Karpas-422 (cell line): Measurements from ENCODE around the gene RPIA. TPM values are rescaled to one million over a fixed set of nuclear protein-coding genes. Genes with fewer than 3 reads are reported as not detected.

ENCODE experiments used
- DNase-seq: peaks from one replicate; pipeline ENCODE4 v3.0.0-alpha.2; 2015
- H2AFZ ChIP-seq: fragments of 200-600 bp; sonication (generic); 2 replicates; pipeline ENCODE4 v1.6.1; 2014; ENCODE audit warnings: antibody characterized with exemption, low read length, mixed read lengths
- H3K27ac ChIP-seq: fragments of 200-600 bp; sonication (generic); 2 replicates; pipeline ENCODE4 v1.5.1; 2014; ENCODE audit warnings: mild to moderate bottlenecking, low read length, moderate library complexity
- H3K27me3 ChIP-seq: fragments of 200-600 bp; sonication (generic); 2 replicates; pipeline ENCODE4 v1.6.1; 2014; ENCODE audit warnings: low read length, mixed read lengths
- H3K36me3 ChIP-seq: fragments of 200-600 bp; sonication (generic); 2 replicates; pipeline ENCODE4 v1.6.1; 2014; ENCODE audit warnings: low read length, mixed read lengths; ENCODE audit not compliant: insufficient read depth
- H3K4me1 ChIP-seq: fragments of 200-600 bp; sonication (generic); 2 replicates; pipeline ENCODE4 v1.6.1; 2014; ENCODE audit warnings: mild to moderate bottlenecking, low read length, mixed read lengths
- H3K4me2 ChIP-seq: fragments of 200-600 bp; sonication (generic); 2 replicates; pipeline ENCODE4 v1.6.1; 2014; ENCODE audit warnings: low read length, low read depth, mild to moderate bottlenecking; ENCODE audit not compliant: poor library complexity, severe bottlenecking
- H3K4me3 ChIP-seq: fragments of 200-600 bp; sonication (generic); 2 replicates; pipeline ENCODE4 v1.5.1; 2014; ENCODE audit warnings: mild to moderate bottlenecking, antibody characterized with exemption, low read length, mixed read lengths
- H3K79me2 ChIP-seq: fragments of 200-600 bp; sonication (generic); 2 replicates; pipeline ENCODE4 v1.6.1; 2014; ENCODE audit warnings: mild to moderate bottlenecking, low read length, mixed read lengths
- H3K9ac ChIP-seq: fragments of 200-600 bp; sonication (generic); 2 replicates; pipeline ENCODE4 v1.6.0; 2014; ENCODE audit warnings: low read length
- H3K9me2 ChIP-seq: fragments of 200-600 bp; sonication (generic), shearing (Covaris generic); replicated peaks from 2 replicates; pipeline ENCODE4 v1.6.0; 2014; ENCODE audit warnings: mild to moderate bottlenecking, low read length, moderate library complexity; ENCODE audit not compliant: insufficient read depth
- H3K9me3 ChIP-seq: fragments of 300-700, 200-600 bp; sonication (generic); 2 replicates; pipeline ENCODE4 v1.6.1; 2014; ENCODE audit warnings: low read length, mixed read lengths
- H4K20me1 ChIP-seq: fragments of 200-600 bp; sonication (generic); 2 replicates; pipeline ENCODE4 v1.6.1; 2014; ENCODE audit warnings: mild to moderate bottlenecking, antibody characterized with exemption, low read length, low read depth; ENCODE audit not compliant: insufficient read depth
- total RNA-seq: library from RNA; depleted of rRNA; stranded (reverse); fragments of >200 nt; shearing (Covaris generic); gene quantifications from 2 replicates; pipeline ENCODE4 v1.2.3, GENCODE V29; 2014; ENCODE audit warnings: low replicate concordance

The RPIA gene
- total RNA-seq, 1 experiment from 2014 or later = 36.4 TPM

- peaks cover 6% of the 10 kb centered on the region for H3K4me1 ChIP-seq
- H3K4me3 ChIP-seq = no peak overlapping the region
- no peak overlapping the region for H2AFZ ChIP-seq
- H3K9me3 ChIP-seq = no peaks in the 10 kb centered on the region
- no peak for DNase-seq
- no peak overlapping the region for H3K9ac ChIP-seq
- no peaks in the 10 kb centered on the region for H3K27me3 ChIP-seq
- no peaks in the 10 kb centered on the region for H3K9me2 ChIP-seq
- H3K4me2 ChIP-seq = no peak overlapping the region
- peaks cover 80% of the 10 kb centered on the region for H3K79me2 ChIP-seq
- H3K36me3 ChIP-seq = peaks cover 13% of the 10 kb centered on the region; the same call in 1 of the 2 replicates
- no peaks in the 10 kb centered on the region for H4K20me1 ChIP-seq
- peak overlapping the region; percentile 39 for H3K27ac ChIP-seq
Measured at GRCh38 chr2:88724643-88725332, 33.3 kb downstream of the RPIA start.

- Histone ChIP-seq H3K4me1 (no peaks in the 10 kb centered on the region), H3K27me3 (no peaks in the 10 kb centered on the region), H3K9me2 (no peaks in the 10 kb centered on the region), H2AFZ (no peak overlapping the region), H3K79me2 (peaks cover 65% of the 10 kb centered on the region), H3K27ac (no peak overlapping the region), H3K4me3 (no peak overlapping the region), H3K9ac (no peak overlapping the region), H3K4me2 (no peak overlapping the region), H4K20me1 (no peaks in the 10 kb centered on the region), H3K36me3 (peaks cover 9% of the 10 kb centered on the region; the same call in 1 of the 2 replicates), H3K9me3 (no peaks in the 10 kb centered on the region)
- DNase-seq = no peak
Measured at GRCh38 chr2:88729061-88729745, 37.7 kb downstream of the RPIA start.

- Histone ChIP-seq H2AFZ (no peak overlapping the region), H3K36me3 (peaks cover 39% of the 10 kb centered on the region), H4K20me1 (no peaks in the 10 kb centered on the region), H3K79me2 (peaks cover 23% of the 10 kb centered on the region), H3K4me3 (no peak overlapping the region), H3K9me2 (no peaks in the 10 kb centered on the region), H3K9me3 (no peaks in the 10 kb centered on the region), H3K4me1 (peaks cover 7% of the 10 kb centered on the region; the same call in 1 of the 2 replicates), H3K27ac (0 out of 2 replicates have a peak overlapping the region, but pooled peaks have one; percentile 1), H3K27me3 (no peaks in the 10 kb centered on the region), H3K9ac (no peak overlapping the region), H3K4me2 (no peak overlapping the region)
- DNase-seq = no peak
Measured at GRCh38 chr2:88733155-88733902, 41.9 kb downstream of the RPIA start.

- Histone ChIP-seq H3K36me3 (peaks cover 33% of the 10 kb centered on the region; the same call in 1 of the 2 replicates), H3K4me3 (no peak overlapping the region), H2AFZ (no peak overlapping the region), H3K27ac (peak overlapping the region; percentile 19; the same call in 1 of the 2 replicates), H3K4me2 (no peak overlapping the region), H3K79me2 (peaks cover 12% of the 10 kb centered on the region; the same call in 1 of the 2 replicates), H3K27me3 (no peaks in the 10 kb centered on the region), H4K20me1 (no peaks in the 10 kb centered on the region), H3K9me3 (no peaks in the 10 kb centered on the region), H3K4me1 (peaks cover 24% of the 10 kb centered on the region), H3K9ac (no peak overlapping the region), H3K9me2 (no peaks in the 10 kb centered on the region)
- no peak for DNase-seq
Measured at GRCh38 chr2:88735133-88735532, 43.7 kb downstream of the RPIA start.

GRCh38 chr2:88735853-88736252 lies 44.4 kb downstream of the RPIA start:
- Histone ChIP-seq H3K9ac (no peak overlapping the region), H3K9me3 (no peaks in the 10 kb centered on the region), H3K27me3 (no peaks in the 10 kb centered on the region), H3K4me3 (no peak overlapping the region), H2AFZ (no peak overlapping the region), H3K27ac (no peak overlapping the region), H4K20me1 (no peaks in the 10 kb centered on the region), H3K4me1 (peaks cover 31% of the 10 kb centered on the region), H3K9me2 (no peaks in the 10 kb centered on the region), H3K36me3 (peaks cover 40% of the 10 kb centered on the region; the same call in 1 of the 2 replicates), H3K4me2 (no peak overlapping the region), H3K79me2 (peaks cover 18% of the 10 kb centered on the region)
- no peak for DNase-seq

GRCh38 chr2:88736437-88736836 lies 45.0 kb downstream of the RPIA start:
- peaks cover 46% of the 10 kb centered on the region for H3K36me3 ChIP-seq
- H3K9ac ChIP-seq = no peak overlapping the region
- DNase-seq = no peak

DNA sequence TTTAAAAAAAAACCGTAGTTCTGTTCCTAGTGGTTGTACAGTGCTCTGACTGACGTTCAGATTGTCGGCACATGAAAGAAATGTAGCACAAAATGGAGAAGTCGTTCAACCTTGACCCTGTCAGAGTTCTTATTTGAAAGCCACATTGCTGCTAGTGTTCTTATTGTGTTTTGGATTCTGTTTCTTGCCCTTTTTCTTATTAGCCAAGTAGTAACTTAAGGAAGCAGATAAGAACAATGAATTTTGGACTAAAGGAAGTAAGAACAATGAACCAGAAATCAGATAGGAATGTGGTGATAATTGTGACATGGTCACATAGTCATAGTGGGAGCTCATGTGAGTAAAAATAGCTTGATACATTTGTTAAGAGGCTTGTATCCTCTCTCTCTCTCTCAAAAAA lies 45.9 kb downstream of the RPIA start:
- Histone ChIP-seq H3K4me1 (peaks cover 31% of the 10 kb centered on the region), H3K27ac (peak overlapping the region; percentile 90; the same call in 1 of the 2 replicates), H3K79me2 (peaks cover 33% of the 10 kb centered on the region), H3K9me3 (no peaks in the 10 kb centered on the region), H3K4me3 (no peak overlapping the region), H3K4me2 (no peak overlapping the region), H3K36me3 (peaks cover 56% of the 10 kb centered on the region), H2AFZ (no peak overlapping the region), H4K20me1 (no peaks in the 10 kb centered on the region), H3K9me2 (no peaks in the 10 kb centered on the region), H3K27me3 (no peaks in the 10 kb centered on the region), H3K9ac (no peak overlapping the region)
- DNase-seq = no peak

More at GRCh38 chr2:88736437-88736836, 45.0 kb downstream of the RPIA start:
- Histone ChIP-seq H2AFZ (no peak overlapping the region), H3K4me2 (no peak overlapping the region), H3K4me1 (peaks cover 31% of the 10 kb centered on the region), H3K9me3 (no peaks in the 10 kb centered on the region), H3K9me2 (no peaks in the 10 kb centered on the region), H3K27ac (no peak overlapping the region), H3K27me3 (no peaks in the 10 kb centered on the region), H3K4me3 (no peak overlapping the region), H3K79me2 (peaks cover 24% of the 10 kb centered on the region), H4K20me1 (no peaks in the 10 kb centered on the region)

DNA sequence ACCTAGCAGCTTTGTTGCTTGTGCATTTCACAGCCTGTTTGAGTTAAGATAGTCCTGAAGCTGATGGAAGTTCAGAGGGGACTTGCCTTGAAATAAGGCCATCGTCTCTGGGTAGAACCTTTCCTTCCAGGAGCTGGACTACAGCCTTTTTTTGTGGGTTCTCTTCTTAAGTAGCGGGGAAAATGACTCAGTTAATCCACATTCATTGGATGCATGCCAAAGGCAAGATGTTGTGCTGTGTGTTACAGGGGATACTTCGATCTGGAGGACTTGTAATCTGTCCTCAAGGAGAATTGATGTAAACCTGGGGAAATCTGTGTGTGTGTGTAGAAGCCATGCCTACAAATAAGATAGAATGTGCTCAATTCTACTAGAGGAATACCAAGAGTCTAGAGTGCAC lies 46.8 kb downstream of the RPIA start:
- no peak overlapping the region for H3K9ac ChIP-seq
- DNase-seq = no peak
- no peak overlapping the region for H2AFZ ChIP-seq
- no peaks in the 10 kb centered on the region for H4K20me1 ChIP-seq
- H3K9me2 ChIP-seq = no peaks in the 10 kb centered on the region
- H3K36me3 ChIP-seq = peaks cover 64% of the 10 kb centered on the region
- H3K79me2 ChIP-seq = peaks cover 36% of the 10 kb centered on the region
- H3K4me3 ChIP-seq = no peak overlapping the region
- no peaks in the 10 kb centered on the region for H3K27me3 ChIP-seq
- no peak overlapping the region for H3K4me2 ChIP-seq
- H3K27ac ChIP-seq = peak overlapping the region; percentile 90
- no peaks in the 10 kb centered on the region for H3K9me3 ChIP-seq
- peaks cover 31% of the 10 kb centered on the region for H3K4me1 ChIP-seq
